ENCODE results near the gene DPH2. TPM values are rescaled to one million over a fixed set of nuclear protein-coding genes. Genes with fewer than 3 reads are reported as not detected.

DPH2 gene
- total RNA-seq, 1 donor from 2014 or later, result 9.5 TPM

DNA sequence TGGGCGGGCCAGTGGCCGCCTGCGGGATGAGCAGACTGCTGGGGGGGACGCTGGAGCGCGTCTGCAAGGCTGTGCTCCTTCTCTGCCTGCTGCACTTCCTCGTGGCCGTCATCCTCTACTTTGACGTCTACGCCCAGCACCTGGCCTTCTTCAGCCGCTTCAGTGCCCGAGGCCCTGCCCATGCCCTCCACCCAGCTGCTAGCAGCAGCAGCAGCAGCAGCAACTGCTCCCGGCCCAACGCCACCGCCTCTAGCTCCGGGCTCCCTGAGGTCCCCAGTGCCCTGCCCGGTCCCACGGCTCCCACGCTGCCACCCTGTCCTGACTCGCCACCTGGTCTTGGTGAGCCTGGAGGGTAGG lies 11.3 kb downstream of the DPH2 start:
- H3K79me2 ChIP-seq (ENCODE audit: low read depth), result peaks cover 22% of the 10 kb centered on the region
- Mint-ChIP-seq H3K27ac (no peak overlapping the region), H3K36me3 (peaks cover 31% of the 10 kb centered on the region), H3K4me1 (peaks cover 39% of the 10 kb centered on the region), H3K27me3 (ENCODE audit: insufficient read depth, low read depth) (peaks cover 4% of the 10 kb centered on the region), H3K9me3 (no peaks in the 10 kb centered on the region), H3K4me3 (no peak overlapping the region)
- H3K4me1 ChIP-seq, result peaks cover 5% of the 10 kb centered on the region
- no peak overlapping the region for H3K27ac ChIP-seq
- H3K9ac ChIP-seq, result no peak overlapping the region
- no peaks in the 10 kb centered on the region for H3K9me3 ChIP-seq (ENCODE audit: low read depth)
- H3K4me3 ChIP-seq, result no peak overlapping the region
- no peaks in the 10 kb centered on the region for H3K27me3 ChIP-seq
- H3K4me2 ChIP-seq, result no peak overlapping the region
- H3K36me3 ChIP-seq, result no peaks in the 10 kb centered on the region
- TF ChIP-seq EZH2 (IDR thresholded peaks at IDR 0.05) (no peak), EZH2phosphoT487 (IDR thresholded peaks at IDR 0.05) (no peak)
- TF ChIP-seq, protein P1, sequence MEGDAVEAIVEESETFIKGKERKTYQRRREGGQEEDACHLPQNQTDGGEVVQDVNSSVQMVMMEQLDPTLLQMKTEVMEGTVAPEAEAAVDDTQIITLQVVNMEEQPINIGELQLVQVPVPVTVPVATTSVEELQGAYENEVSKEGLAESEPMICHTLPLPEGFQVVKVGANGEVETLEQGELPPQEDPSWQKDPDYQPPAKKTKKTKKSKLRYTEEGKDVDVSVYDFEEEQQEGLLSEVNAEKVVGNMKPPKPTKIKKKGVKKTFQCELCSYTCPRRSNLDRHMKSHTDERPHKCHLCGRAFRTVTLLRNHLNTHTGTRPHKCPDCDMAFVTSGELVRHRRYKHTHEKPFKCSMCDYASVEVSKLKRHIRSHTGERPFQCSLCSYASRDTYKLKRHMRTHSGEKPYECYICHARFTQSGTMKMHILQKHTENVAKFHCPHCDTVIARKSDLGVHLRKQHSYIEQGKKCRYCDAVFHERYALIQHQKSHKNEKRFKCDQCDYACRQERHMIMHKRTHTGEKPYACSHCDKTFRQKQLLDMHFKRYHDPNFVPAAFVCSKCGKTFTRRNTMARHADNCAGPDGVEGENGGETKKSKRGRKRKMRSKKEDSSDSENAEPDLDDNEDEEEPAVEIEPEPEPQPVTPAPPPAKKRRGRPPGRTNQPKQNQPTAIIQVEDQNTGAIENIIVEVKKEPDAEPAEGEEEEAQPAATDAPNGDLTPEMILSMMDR (IDR thresholded peaks at IDR 0.05), result no peak
- H3F3A ChIP-seq (ENCODE audit: low read depth), result peaks cover 24% of the 10 kb centered on the region
- H2AFZ ChIP-seq (replicated peaks), result no peak overlapping the region
- peaks cover 25% of the 10 kb centered on the region for H4K20me1 ChIP-seq (ENCODE audit: low read depth)
- no peak for DNase-seq (ENCODE audit: low spot score)

DNA sequence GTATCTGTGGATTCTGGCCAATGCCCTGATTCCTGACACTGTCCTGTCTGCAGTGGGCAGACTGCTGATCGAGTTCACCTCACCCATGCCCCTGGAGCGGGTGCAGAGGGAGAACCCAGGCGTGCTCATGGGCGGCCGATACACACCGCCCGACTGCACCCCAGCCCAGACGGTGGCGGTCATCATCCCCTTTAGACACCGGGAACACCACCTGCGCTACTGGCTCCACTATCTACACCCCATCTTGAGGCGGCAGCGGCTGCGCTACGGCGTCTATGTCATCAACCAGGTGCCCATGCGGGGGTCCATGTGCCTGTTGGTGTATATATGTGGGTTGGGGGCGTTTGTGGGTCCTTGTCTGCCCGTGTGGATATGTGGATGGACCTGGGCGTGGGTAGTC lies 11.8 kb downstream of the DPH2 start:
- DNase-seq (ENCODE audit: low spot score), result no peak
- Mint-ChIP-seq H3K36me3 (peaks cover 35% of the 10 kb centered on the region), H3K27ac (no peak overlapping the region), H3K4me3 (peak overlapping the region; percentile 65), H3K4me1 (peaks cover 35% of the 10 kb centered on the region), H3K9me3 (no peaks in the 10 kb centered on the region), H3K27me3 (ENCODE audit: insufficient read depth, low read depth) (peaks cover 4% of the 10 kb centered on the region)
- peaks cover 17% of the 10 kb centered on the region for H3K79me2 ChIP-seq (ENCODE audit: low read depth)
- H3K27ac ChIP-seq, result no peak overlapping the region
- H3K4me3 ChIP-seq, result no peak overlapping the region
- H3F3A ChIP-seq (ENCODE audit: low read depth), result peaks cover 24% of the 10 kb centered on the region
- no peak overlapping the region for H3K9ac ChIP-seq
- no peaks in the 10 kb centered on the region for H3K27me3 ChIP-seq
- no peak overlapping the region for H2AFZ ChIP-seq (replicated peaks)
- no peak for TF ChIP-seq EZH2phosphoT487 (IDR thresholded peaks at IDR 0.05)
- no peaks in the 10 kb centered on the region for H3K9me3 ChIP-seq (ENCODE audit: low read depth)
- H3K4me1 ChIP-seq, result peaks cover 5% of the 10 kb centered on the region
- H4K20me1 ChIP-seq (ENCODE audit: low read depth), result peaks cover 20% of the 10 kb centered on the region
- no peak overlapping the region for H3K4me2 ChIP-seq
- no peaks in the 10 kb centered on the region for H3K36me3 ChIP-seq

DNA sequence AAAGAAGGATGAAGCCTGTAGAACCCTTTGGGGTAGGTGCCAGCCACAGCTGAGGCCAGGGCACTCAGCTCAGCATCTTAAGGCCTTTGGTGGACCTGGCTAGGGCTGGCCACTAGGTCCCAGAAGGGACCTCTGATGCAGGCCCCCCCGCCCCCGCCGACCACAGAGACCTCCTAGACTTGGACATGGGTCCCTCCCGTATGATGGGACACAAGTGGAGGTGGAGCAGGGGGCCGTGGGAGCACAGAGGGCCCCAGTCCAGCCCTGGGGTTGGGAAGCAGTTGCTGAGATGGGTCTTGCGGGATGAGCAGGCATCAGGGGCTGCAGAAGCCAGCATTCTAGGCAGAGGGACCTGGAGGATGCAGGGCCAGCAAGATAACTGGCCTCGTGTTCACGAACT lies 12.4 kb downstream of the DPH2 start:
- no peak for TF ChIP-seq EZH2phosphoT487 (IDR thresholded peaks at IDR 0.05)
- Histone ChIP-seq H3K4me1 (peaks cover 5% of the 10 kb centered on the region), H3K36me3 (no peaks in the 10 kb centered on the region), H3K27me3 (no peaks in the 10 kb centered on the region), H3K4me3 (no peak overlapping the region), H4K20me1 (ENCODE audit: low read depth) (peaks cover 19% of the 10 kb centered on the region), H3K9ac (no peak overlapping the region), H3K27ac (no peak overlapping the region), H3K4me2 (no peak overlapping the region), H3K9me3 (ENCODE audit: low read depth) (no peaks in the 10 kb centered on the region), H3K79me2 (ENCODE audit: low read depth) (peaks cover 15% of the 10 kb centered on the region), H2AFZ (replicated peaks) (no peak overlapping the region), H3F3A (ENCODE audit: low read depth) (peaks cover 21% of the 10 kb centered on the region)
- H3K36me3 Mint-ChIP-seq, result peaks cover 33% of the 10 kb centered on the region
- peaks cover 4% of the 10 kb centered on the region for H3K27me3 Mint-ChIP-seq (ENCODE audit: insufficient read depth, low read depth)
- H3K4me3 Mint-ChIP-seq, result peak overlapping the region; percentile 65
- H3K9me3 Mint-ChIP-seq, result no peaks in the 10 kb centered on the region
- peaks cover 33% of the 10 kb centered on the region for H3K4me1 Mint-ChIP-seq
- DNase-seq (ENCODE audit: low spot score), result no peak
- no peak overlapping the region for H3K27ac Mint-ChIP-seq

DNA sequence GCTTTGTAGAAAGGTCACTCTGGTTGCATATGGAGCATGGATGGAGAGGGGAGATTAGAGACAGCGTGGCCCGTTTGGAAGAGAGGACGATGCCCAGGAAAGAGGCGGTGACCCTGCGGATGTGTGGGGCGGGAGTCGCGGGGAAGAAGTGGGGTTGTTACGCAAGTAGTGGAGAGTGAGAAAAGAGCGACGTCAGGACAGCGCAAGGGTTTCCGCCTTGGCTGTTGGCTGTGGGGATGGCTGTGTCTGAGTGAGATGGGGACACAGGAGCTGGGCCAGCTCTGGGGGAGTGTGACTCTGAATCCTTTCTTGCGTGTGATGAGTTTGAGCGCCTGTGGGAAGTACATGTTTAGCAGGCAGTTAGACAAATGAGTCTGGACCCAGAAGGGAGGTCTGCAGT lies 13.0 kb downstream of the DPH2 start:
- H2AFZ ChIP-seq (replicated peaks), result no peak overlapping the region
- no peaks in the 10 kb centered on the region for H3K9me3 Mint-ChIP-seq

More for the DNA sequence above, 13.0 kb downstream of the DPH2 start:
- Histone ChIP-seq H3K4me3 (no peak overlapping the region), H3K9ac (no peak overlapping the region), H3K9me3 (ENCODE audit: low read depth) (no peaks in the 10 kb centered on the region), H3F3A (ENCODE audit: low read depth) (peaks cover 16% of the 10 kb centered on the region), H3K4me2 (no peak overlapping the region), H4K20me1 (ENCODE audit: low read depth) (peaks cover 17% of the 10 kb centered on the region), H3K4me1 (peaks cover 5% of the 10 kb centered on the region), H3K27me3 (no peaks in the 10 kb centered on the region), H3K27ac (no peak overlapping the region), H3K79me2 (ENCODE audit: low read depth) (peaks cover 15% of the 10 kb centered on the region), H3K36me3 (no peaks in the 10 kb centered on the region)
- no peak for DNase-seq (ENCODE audit: low spot score)
- H3K4me3 Mint-ChIP-seq, result peak overlapping the region; percentile 19
- peaks cover 4% of the 10 kb centered on the region for H3K27me3 Mint-ChIP-seq (ENCODE audit: insufficient read depth, low read depth)
- H3K4me1 Mint-ChIP-seq, result peaks cover 27% of the 10 kb centered on the region
- TF ChIP-seq EZH2phosphoT487 (IDR thresholded peaks at IDR 0.05) (no peak), EZH2 (IDR thresholded peaks at IDR 0.05) (no peak)
- TF ChIP-seq, protein P1 (IDR thresholded peaks at IDR 0.05), result no peak
- H3K27ac Mint-ChIP-seq, result no peak overlapping the region
- peaks cover 31% of the 10 kb centered on the region for H3K36me3 Mint-ChIP-seq

Measured in neural progenitor cell (in vitro differentiated cells).